B cell (primary cell): ENCODE results near the gene CC2D2B. TPM values are rescaled to one million over a fixed set of nuclear protein-coding genes. Genes with fewer than 3 reads are reported as not detected.

Experiments
- ATAC-seq: fragments of 200-7000 bp; cut with Tn5 transposase; one replicate; pipeline ENCODE4 v1.10.0; 2021; ENCODE audit warnings: low read depth, mild to moderate bottlenecking, moderate number of reproducible peaks, moderate library complexity
- CTCF ChIA-PET: fragments of 350-600 bp; sonication (Branson Sonifier 250); formaldehyde crosslinking; loops from one replicate; lab custom pipeline; 2021; ENCODE audit warnings: antibody characterized with exemption, inconsistent platforms; lab: Charles Lee
- POLR2A ChIA-PET: fragments of 350-600 bp; sonication (Branson Sonifier 250); formaldehyde crosslinking; loops from one replicate; lab custom pipeline; 2021; ENCODE audit warnings: antibody characterized with exemption; lab: Charles Lee
- DNase-seq: peaks from one replicate; pipeline ENCODE4 v3.0.0; 2013
- H2AFZ ChIP-seq: 2 replicates; pipeline ENCODE4 v1.6.1; 2012; ENCODE audit warnings: mild to moderate bottlenecking, low read depth, low read length; ENCODE audit not compliant: insufficient read depth, poor library complexity, severe bottlenecking
- H3K27ac ChIP-seq, 2 donors: 1 replicate in 1 of 2; 2 replicates in 1 of 2; pipeline ENCODE4 v1.5.1; 2012 to 2013; ENCODE audit warnings: low read length in 2 of 2, mild to moderate bottlenecking in 2 of 2, moderate library complexity in 1 of 2
- H3K27me3 ChIP-seq, 4 experiments: fragments of 200-600 bp in 1 of 4; sonication (generic) in 1 of 4; replicated peaks in 1 of 4; 1 replicate in 2 of 4; 2 replicates in 2 of 4; pipeline versions ENCODE4 v1.6.1 to v1.7.0; 2013 to 2016; ENCODE audit warnings: low read length in 3 of 4, mild to moderate bottlenecking in 2 of 4, mixed read lengths in 1 of 4, moderate library complexity in 1 of 4; ENCODE audit not compliant: insufficient read depth in 4 of 4, control insufficient read depth in 3 of 4; ENCODE audit errors: control extremely low read depth in 1 of 4
- H3K36me3 ChIP-seq, 2 experiments: replicated peaks in 1 of 2; 1 replicate in 1 of 2; 2 replicates in 1 of 2; pipeline versions ENCODE4 v1.6.1 to v1.7.1; 2013; ENCODE audit warnings: low read length in 1 of 2; ENCODE audit not compliant: insufficient read depth in 2 of 2, control insufficient read depth in 1 of 2; ENCODE audit errors: control extremely low read depth in 1 of 2, extremely low read depth in 1 of 2
- H3K4me1 ChIP-seq, 2 donors: fragments of 200-600 bp in 1 of 2; sonication (generic) in 1 of 2; 1 replicate in 1 of 2; 2 replicates in 1 of 2; pipeline versions ENCODE4 v1.5.1 to v1.6.1; 2013 to 2017; ENCODE audit warnings: low read length in 2 of 2; ENCODE audit not compliant: control insufficient read depth in 2 of 2, insufficient read depth in 2 of 2
- H3K4me2 ChIP-seq: replicated peaks from 2 replicates; pipeline ENCODE3; 2012; ENCODE audit warnings: mild to moderate bottlenecking, low read depth, low read length; ENCODE audit not compliant: poor library complexity, severe bottlenecking
- H3K4me3 ChIP-seq, 5 experiments: fragments of 200-600 bp in 1 of 5; sonication (generic) in 1 of 5; 1 replicate in 3 of 5; 2 replicates in 2 of 5; pipeline versions ENCODE4 v1.5.1 to v1.7.0; 2011 to 2016; ENCODE audit warnings: low read length in 4 of 5, mild to moderate bottlenecking in 4 of 5, low read depth in 2 of 5, control low read depth in 1 of 5, moderate library complexity in 1 of 5; ENCODE audit not compliant: insufficient read depth in 1 of 5; ENCODE audit errors: control extremely low read depth in 1 of 5, extremely low read depth in 1 of 5
- H3K79me2 ChIP-seq: fragments of 200-600 bp; sonication (generic); one replicate; pipeline ENCODE4 v1.6.0; 2016; ENCODE audit warnings: low read length; ENCODE audit not compliant: control insufficient read depth, insufficient read depth
- H3K9ac ChIP-seq: fragments of 200-600 bp; sonication (generic); 2 replicates; pipeline ENCODE4 v1.6.1; 2017; ENCODE audit warnings: mild to moderate bottlenecking, low read length, moderate library complexity
- H3K9me3 ChIP-seq, 3 donors: one replicate each; pipeline versions ENCODE4 v1.6.1 to v1.7.1; 2013; ENCODE audit warnings: low read length in 2 of 3; ENCODE audit not compliant: control insufficient read depth in 2 of 3, insufficient read depth in 1 of 3; ENCODE audit errors: control extremely low read depth in 1 of 3
- H4K20me1 ChIP-seq: 2 replicates; pipeline ENCODE4 v1.6.0; 2012; ENCODE audit warnings: mild to moderate bottlenecking, low read length; ENCODE audit not compliant: insufficient read depth, control insufficient read depth, poor library complexity, severe bottlenecking
- H3K27ac Mint-ChIP-seq: one replicate; pipeline ENCODE4 v1.8.0; 2021; ENCODE audit warnings: mixed read lengths
- H3K27me3 Mint-ChIP-seq: one replicate; pipeline ENCODE4 v1.8.0; 2021; ENCODE audit warnings: mixed read lengths
- H3K4me1 Mint-ChIP-seq: one replicate; pipeline ENCODE4 v1.8.0; 2021; ENCODE audit warnings: mixed read lengths
- H3K4me3 Mint-ChIP-seq: one replicate; pipeline ENCODE4 v1.8.0; 2021; ENCODE audit warnings: mixed read lengths
- H3K9me3 Mint-ChIP-seq: one replicate; pipeline ENCODE4 v1.8.0; 2022; ENCODE audit warnings: mixed read lengths; ENCODE audit not compliant: insufficient read depth
- CTCF ChIP-seq: fragments of 200-600 bp; IDR thresholded peaks from one replicate; pipeline ENCODE4 v1.8.0; 2022; ENCODE audit warnings: antibody characterized with exemption, mild to moderate bottlenecking
- EZH2 ChIP-seq: IDR thresholded peaks from 2 replicates; pipeline ENCODE4 v1.6.1; 2012; ENCODE audit warnings: borderline replicate concordance, low read depth, mild to moderate bottlenecking, moderate library complexity, low read length; ENCODE audit not compliant: insufficient read depth, poor library complexity, severe bottlenecking
- WGBS: methylation state at CpG from one replicate; pipeline ENCODE4 v1.1.5; 2013; ENCODE audit warnings: missing lambda C conversion rate; ENCODE audit not compliant: insufficient coverage; 5-methylcytosine and 5-hydroxymethylcytosine counted together
- intact Hi-C: fragments of 100-400 bp; cut with micrococcal nuclease; formaldehyde crosslinking; loops from one replicate; pipeline ENCODE4 v1.10.0; 2022
- polyA minus RNA-seq: library from RNA; depleted of rRNA, polyadenylated mRNA; stranded (reverse); fragments of >200 nt; gene quantifications from 2 replicates; pipeline ENCODE4 v1.2.3, GENCODE V29; 2012
- polyA plus RNA-seq: library from polyadenylated mRNA; depleted of rRNA; stranded (reverse); fragments of >200 nt; gene quantifications from 2 replicates; pipeline ENCODE4 v1.2.3, GENCODE V29; 2012
- total RNA-seq, 2 donors: library from RNA; stranded (reverse); fragments of 120-200 nt in 1 of 2; gene quantifications; 1 replicate in 1 of 2; 2 replicates in 1 of 2; pipeline versions ENCODE4 v1.2.3 to v1.2.4, GENCODE V29; 2013 to 2022

CC2D2B gene, protein sequence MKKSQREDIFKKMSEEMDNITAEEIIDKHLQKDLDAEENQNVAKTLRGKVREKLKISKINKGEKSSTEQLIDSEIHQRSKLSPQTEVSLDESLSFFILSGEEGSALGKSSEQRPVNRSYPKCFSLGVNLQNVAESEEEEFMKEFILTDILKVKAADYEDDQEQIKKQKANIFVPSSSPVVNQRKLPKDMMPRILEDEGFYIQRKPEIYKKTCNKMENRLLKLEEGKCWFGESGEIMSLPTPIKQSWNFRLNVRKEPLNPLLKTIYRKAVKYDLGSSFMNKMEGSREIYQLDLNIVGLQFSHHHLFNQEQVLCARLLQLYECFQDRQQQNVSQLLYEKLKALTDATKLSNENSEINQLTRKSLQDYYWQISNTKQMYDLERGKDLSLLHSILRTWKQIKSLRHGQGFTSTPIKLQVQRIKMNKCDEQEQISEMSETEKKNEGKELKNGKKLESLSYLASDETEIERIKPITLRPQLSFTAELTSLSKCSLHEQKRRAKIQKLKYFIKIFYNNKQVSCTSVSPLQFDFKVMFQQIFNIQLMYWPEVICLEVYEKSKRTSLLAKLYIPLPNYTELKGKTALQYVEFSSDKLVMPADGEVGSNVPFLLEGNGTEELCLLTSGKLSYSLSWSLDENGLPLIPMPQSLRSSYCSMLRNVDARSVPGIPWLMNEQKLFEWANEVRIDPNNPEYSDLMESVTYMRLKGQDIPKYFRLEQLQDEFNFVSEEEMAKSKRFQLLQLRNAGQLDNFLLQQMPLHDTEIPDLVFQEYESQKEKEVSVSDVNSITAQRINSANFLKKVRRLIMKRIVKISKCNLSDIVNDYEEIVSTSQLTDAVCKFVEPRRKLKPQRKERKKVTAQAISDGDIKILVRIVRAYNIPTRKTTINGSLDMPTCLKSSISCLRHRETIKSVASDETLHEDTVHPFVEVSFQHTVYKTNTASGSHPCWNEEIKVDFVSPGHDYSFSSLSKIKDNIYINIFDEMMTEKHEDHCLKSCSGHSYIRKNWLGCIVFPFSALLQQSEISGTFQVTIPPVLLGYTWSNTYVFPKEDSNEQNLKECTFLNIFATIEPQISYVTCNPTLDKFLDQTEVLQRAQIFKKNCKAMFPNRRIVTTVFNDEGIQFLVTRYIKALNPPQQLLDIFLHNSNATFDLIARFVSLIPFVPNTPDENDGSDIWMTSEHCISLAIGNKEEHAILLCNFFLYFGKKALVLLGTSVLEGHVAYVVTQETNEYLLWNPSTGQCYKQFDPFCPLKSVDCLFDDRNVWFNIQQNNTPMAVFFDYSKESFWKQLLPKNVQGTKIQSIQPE (N-terminal part only)
- 1.2 and 2.1 TPM in 2 replicates for total RNA-seq
- total RNA-seq (2013), result 1.6 TPM
- polyA plus RNA-seq, result 0.58 and 0.70 TPM in 2 replicates
- 0.64 and 0.69 TPM in 2 replicates for polyA minus RNA-seq

GRCh38 chr10:95907456-95908253 lies at the start of gene CC2D2B:
TSS of gene CC2D2B (plus strand) at chr10:95907975. CDS start at chr10:95911324, 3,349 bp downstream.
- no peaks in the 10 kb centered on the region for H3K36me3 ChIP-seq
- ChIA-PET POLR2A (interaction anchor here (1.0 kb wide), 1 partner anchor 12 kb away, joined by 4 read pairs; no protein-coding TSS in a partner anchor), CTCF (interaction anchor here (0.7 to 3.7 kb wide), 6 partner anchors 66 to 478 kb away, joined by 3 to 16 read pairs (median 4); partner anchors contain the start of gene TCTN3)
- H3K27ac Mint-ChIP-seq, result peak within 1 kb of the TSS; percentile 92
- peaks cover 13% of the 10 kb centered on the region for H3K79me2 ChIP-seq
- H3K27ac ChIP-seq, result peak within 1 kb of the TSS; percentile 65 to 80
- WGBS, result 1% methylated on average over 69 of the region's 69 CpGs
- peak within 1 kb of the TSS; percentile 99 for H2AFZ ChIP-seq
- H3K27me3 ChIP-seq, result no peaks in the 10 kb centered on the region
- peaks cover 13% of the 10 kb centered on the region for H3K4me1 Mint-ChIP-seq
- TF ChIP-seq CTCF (peak; percentile 8), EZH2 (no peak)
- no peaks in the 10 kb centered on the region for H3K9me3 Mint-ChIP-seq
- H3K9ac ChIP-seq, result peak within 1 kb of the TSS; percentile 95
- H3K4me3 ChIP-seq, result peak within 1 kb of the TSS; percentile 71 to 95 (median 92)
- no peaks in the 10 kb centered on the region for H3K27me3 Mint-ChIP-seq
- ATAC-seq (peak; percentile 92), DNase-seq (peak; percentile 80)
- peak within 1 kb of the TSS; percentile 95 for H3K4me3 Mint-ChIP-seq
- H3K4me2 ChIP-seq, result peak within 1 kb of the TSS; percentile 94
- H4K20me1 ChIP-seq, result no peaks in the 10 kb centered on the region
- H3K4me1 ChIP-seq, result peaks cover 16 to 20% of the 10 kb centered on the region in 2 donors
- peaks cover 0 to 3% (median 0%) of the 10 kb centered on the region in 3 donors for H3K9me3 ChIP-seq
- intact Hi-C loops, result loop anchor here (1.0 to 5.0 kb wide), 3 partner anchors 11 to 183 kb away; partner anchors contain the start of gene CCNJ
